ENCODE data around the gene SLC41A1. TPM values are rescaled to one million over a fixed set of nuclear protein-coding genes. Genes with fewer than 3 reads are reported as not detected.
"Not testable (repeated sequence)": the region's sequence is repeated elsewhere in the genome, so short reads cannot be mapped to it uniquely, and the experiment has no call there.

Gene SLC41A1
- total RNA-seq: 10 to 100 TPM; 54.1 to 87.7 (median 67.4) TPM
- polyA plus RNA-seq: 10 to 100 TPM; 19.8 to 42.9 (median 25.7) TPM
- long read RNA-seq, donor 1, full-length matches to known transcripts: 2 of 12 reads
- long read RNA-seq, donor 1, partial matches to known transcripts: 5 of 12 reads
- long read RNA-seq, donor 1, other reads (novel, unspliced or antisense): 5 of 12 reads
- long read RNA-seq, donor 2, full-length matches to known transcripts: 17 of 41 reads
- long read RNA-seq, donor 2, partial matches to known transcripts: 11 of 41 reads
- long read RNA-seq, donor 2, other reads (novel, unspliced or antisense): 13 of 41 reads

- Histone ChIP-seq H3K4me1 (peaks cover 46% of the 10 kb centered on the region), H3K9me3 (no peaks in the 10 kb centered on the region), H3K27me3 (ENCODE audit: insufficient read depth in 3 of 3, low read length in 2 of 3) (no peaks in the 10 kb centered on the region), H3K27ac (peak within 1 kb of the TSS; percentile 97), H3K4me3 (peak within 1 kb of the TSS; percentile 94), H3K36me3 (ENCODE audit: insufficient read depth in 1 of 2, low read depth in 1 of 2) (peaks cover 0 to 16% of the 10 kb centered on the region in 2 donors)
- peak; percentile 91 to 96 (median 94) for ATAC-seq
- intact Hi-C loops (cut with DNase I): no loop called here
- TF ChIP-seq CTCF (IDR thresholded peaks at IDR 0.05): no peak
- 0% methylated on average over 45 to 83 of the region's 83 CpGs for WGBS, 3 donors
- DNase-seq: peak; percentile 93 to 96
Observed at GRCh38 chr1:205812878-205813754, at the start of gene SLC41A1. Gene SLC41A1 (minus strand): TSS chr1:205813198. CDS start chr1:205810441, 2,757 bp downstream.

- intact Hi-C loops (cut with DNase I): no loop called here
Observed at GRCh38 chr1:205861540-205861939, 48.5 kb upstream of the SLC41A1 start.

GRCh38 chr1:205858141-205858961 is 45.4 kb upstream of the SLC41A1 start:
- Histone ChIP-seq H3K36me3 (ENCODE audit: insufficient read depth in 1 of 2, low read depth in 1 of 2) (no peaks in the 10 kb centered on the region), H3K4me1 (no peaks in the 10 kb centered on the region), H3K4me3 (no peak overlapping the region), H3K9me3 (no peaks in the 10 kb centered on the region), H3K27me3 (ENCODE audit: insufficient read depth in 3 of 3, low read length in 2 of 3) (no peaks in the 10 kb centered on the region), H3K27ac (no peak overlapping the region)
- WGBS, 3 donors: 56 to 73% (median 62%) methylated on average over 6 of the region's 6 CpGs
- ATAC-seq (no peak), DNase-seq (no peak)
- no peak for TF ChIP-seq CTCF (IDR thresholded peaks at IDR 0.05)
- intact Hi-C loops (cut with DNase I): no loop called here

More at GRCh38 chr1:205861540-205861939, 48.5 kb upstream of the SLC41A1 start:
- Histone ChIP-seq H3K9me3 (no peaks in the 10 kb centered on the region), H3K27ac (no peak overlapping the region), H3K4me1 (no peaks in the 10 kb centered on the region), H3K4me3 (no peak overlapping the region), H3K36me3 (ENCODE audit: insufficient read depth in 1 of 2, low read depth in 1 of 2) (no peaks in the 10 kb centered on the region), H3K27me3 (ENCODE audit: insufficient read depth in 3 of 3, low read length in 2 of 3) (no peaks in the 10 kb centered on the region)
- no peak for ATAC-seq
- no peak for DNase-seq
- 97 to 99% (median 99%) methylated on average over 2 of the region's 2 CpGs for WGBS, 3 donors
- TF ChIP-seq CTCF (IDR thresholded peaks at IDR 0.05): no peak

GRCh38 chr1:205857501-205857900 is 44.5 kb upstream of the SLC41A1 start:
- DNase-seq; ATAC-seq; H3K9me3 ChIP-seq; H3K4me1 ChIP-seq; H3K27me3 ChIP-seq (ENCODE audit: insufficient read depth in 3 of 3, low read length in 2 of 3); H3K4me3 ChIP-seq; H3K36me3 ChIP-seq (ENCODE audit: insufficient read depth in 1 of 2, low read depth in 1 of 2); H3K27ac ChIP-seq; intact Hi-C loops (cut with DNase I): not testable (repeated sequence)
- WGBS, 3 donors: 74 to 86% (median 76%) methylated on average over 2 of the region's 2 CpGs
